ENCODE measurements around the gene BDKRB2. TPM values are rescaled to one million over a fixed set of nuclear protein-coding genes. Genes with fewer than 3 reads are reported as not detected.

BDKRB2 gene
- total RNA-seq, 1 donor from 2014 or later: 0.49 TPM

GRCh38 chr14:96285667-96286066 is 81.0 kb downstream of the BDKRB2 start:
- Histone ChIP-seq H3K4me1 (peaks cover 19% of the 10 kb centered on the region), H3K4me3 (peak overlapping the region; percentile 6), H3K27me3 (ENCODE audit: low read depth) (no peaks in the 10 kb centered on the region), H3K36me3 (peaks cover 79% of the 10 kb centered on the region), H3K27ac (replicated peaks) (peak overlapping the region; percentile 18), H3K9me3 (replicated peaks) (no peaks in the 10 kb centered on the region)
- intact Hi-C loops (cut with micrococcal nuclease): no loop called here
- no peak for TF ChIP-seq CTCF (IDR thresholded peaks at IDR 0.05; ENCODE audit: borderline replicate concordance)
- peak; percentile 18 for DNase-seq

GRCh38 chr14:96286251-96286650 is 81.6 kb downstream of the BDKRB2 start:
- peaks cover 19% of the 10 kb centered on the region for H3K4me1 ChIP-seq
- peaks cover 81% of the 10 kb centered on the region for H3K36me3 ChIP-seq
- no peaks in the 10 kb centered on the region for H3K9me3 ChIP-seq (replicated peaks)
- TF ChIP-seq CTCF (IDR thresholded peaks at IDR 0.05; ENCODE audit: borderline replicate concordance): no peak
- intact Hi-C loops (cut with micrococcal nuclease): no loop called here
- H3K27ac ChIP-seq (replicated peaks): peak overlapping the region; percentile 18
- DNase-seq: no peak
- no peaks in the 10 kb centered on the region for H3K27me3 ChIP-seq (ENCODE audit: low read depth)
- no peak overlapping the region for H3K4me3 ChIP-seq

- H3K36me3 ChIP-seq: peaks cover 76% of the 10 kb centered on the region
- no peak for TF ChIP-seq CTCF (IDR thresholded peaks at IDR 0.05; ENCODE audit: borderline replicate concordance)
These were observed 83.2 kb downstream of the BDKRB2 start for GRCh38 chr14:96287856-96288255.

More at GRCh38 chr14:96287856-96288255, 83.2 kb downstream of the BDKRB2 start:
- Histone ChIP-seq H3K4me1 (peaks cover 15% of the 10 kb centered on the region), H3K27ac (replicated peaks) (no peak overlapping the region), H3K27me3 (ENCODE audit: low read depth) (no peaks in the 10 kb centered on the region), H3K9me3 (replicated peaks) (no peaks in the 10 kb centered on the region), H3K4me3 (no peak overlapping the region)
- intact Hi-C loops (cut with micrococcal nuclease): no loop called here
- no peak for DNase-seq

Other genes with a start within 250 kb of the BDKRB2 start
- 4.8 TPM for gene C14orf132, start 165.5 kb upstream of the BDKRB2 start, total RNA-seq
- gene BDKRB1, start 51.4 kb downstream of the BDKRB2 start, total RNA-seq: not detected
- 10.0 TPM for gene ATG2B, start 158.5 kb downstream of the BDKRB2 start, total RNA-seq
- gene GSKIP, start 158.7 kb downstream of the BDKRB2 start, total RNA-seq: 12.1 TPM
- 0.41 TPM for gene AK7, start 187.3 kb downstream of the BDKRB2 start, total RNA-seq

Measured in left ventricle myocardium inferior (tissue), 1 donor.